Neuron (in vitro differentiated cells): ENCODE data around the gene STK10.

ENCODE experiments used
- H2AFZ ChIP-seq: one replicate; pipeline ENCODE4 v1.6.1; 2013; ENCODE audit warnings: low read depth, mild to moderate bottlenecking, inconsistent platforms, low read length, moderate library complexity
- H3K27me3 ChIP-seq: one replicate; pipeline ENCODE4 v1.6.1; 2013; ENCODE audit warnings: low read length; ENCODE audit not compliant: insufficient read depth
- H3K36me3 ChIP-seq: one replicate; pipeline ENCODE4 v1.6.1; 2013; ENCODE audit warnings: low read length; ENCODE audit not compliant: insufficient read depth
- H3K4me1 ChIP-seq: one replicate; pipeline ENCODE4 v1.6.1; 2013; ENCODE audit warnings: low read length; ENCODE audit not compliant: insufficient read depth
- H3K4me3 ChIP-seq: 2 replicates; pipeline ENCODE4 v1.5.1; 2013; ENCODE audit warnings: mild to moderate bottlenecking, low read length, moderate library complexity
- H3K9me3 ChIP-seq: one replicate; pipeline ENCODE4 v1.6.1; 2013; ENCODE audit warnings: low read length

STK10 gene

DNA sequence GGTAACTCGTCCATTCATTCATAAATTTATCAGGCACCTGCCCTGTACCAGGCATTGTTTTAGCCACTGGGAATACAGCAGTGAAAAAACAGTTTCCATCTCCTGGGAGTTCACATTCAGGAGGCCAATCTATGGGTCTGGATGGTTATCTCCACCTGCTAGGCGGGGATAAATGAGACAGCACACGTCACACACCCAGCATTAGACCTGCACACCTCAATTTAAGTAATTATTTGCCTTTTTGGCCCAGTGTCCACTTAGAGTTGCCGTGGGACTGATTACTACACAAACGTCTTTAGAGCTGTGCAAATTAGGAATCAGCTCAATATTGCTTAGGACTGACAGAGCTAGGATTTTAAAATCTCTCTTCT is 46.1 kb downstream of the STK10 start:
- Histone ChIP-seq H3K9me3 (no peaks in the 10 kb centered on the region), H2AFZ (no peak overlapping the region), H3K4me3 (no peak overlapping the region), H3K27me3 (no peaks in the 10 kb centered on the region), H3K4me1 (no peaks in the 10 kb centered on the region), H3K36me3 (no peaks in the 10 kb centered on the region)

GRCh38 chr5:172140866-172141265 is 47.2 kb downstream of the STK10 start:
- no peaks in the 10 kb centered on the region for H3K27me3 ChIP-seq
- H3K9me3 ChIP-seq = no peaks in the 10 kb centered on the region
- H3K4me1 ChIP-seq = no peaks in the 10 kb centered on the region
- H3K4me3 ChIP-seq = no peak overlapping the region
- H2AFZ ChIP-seq = no peak overlapping the region
- H3K36me3 ChIP-seq = no peaks in the 10 kb centered on the region

GRCh38 chr5:172140120-172140519 is 47.9 kb downstream of the STK10 start:
- H3K27me3 ChIP-seq = no peaks in the 10 kb centered on the region
- H3K9me3 ChIP-seq = peaks cover under 1% of the 10 kb centered on the region
- no peaks in the 10 kb centered on the region for H3K4me1 ChIP-seq
- no peaks in the 10 kb centered on the region for H3K36me3 ChIP-seq
- no peak overlapping the region for H2AFZ ChIP-seq
- H3K4me3 ChIP-seq = no peak overlapping the region

GRCh38 chr5:172137046-172137445 is 51.0 kb downstream of the STK10 start:
- H3K9me3 ChIP-seq = peaks cover 2% of the 10 kb centered on the region
- H2AFZ ChIP-seq = no peak overlapping the region
- H3K27me3 ChIP-seq = no peaks in the 10 kb centered on the region
- no peaks in the 10 kb centered on the region for H3K4me1 ChIP-seq
- no peaks in the 10 kb centered on the region for H3K36me3 ChIP-seq
- no peak overlapping the region for H3K4me3 ChIP-seq

- H3K9me3 ChIP-seq = peaks cover 4% of the 10 kb centered on the region
- H3K36me3 ChIP-seq = no peaks in the 10 kb centered on the region
- H3K27me3 ChIP-seq = no peaks in the 10 kb centered on the region
- no peaks in the 10 kb centered on the region for H3K4me1 ChIP-seq
- no peak overlapping the region for H3K4me3 ChIP-seq
- no peak overlapping the region for H2AFZ ChIP-seq
Observed at GRCh38 chr5:172133359-172134029, 54.5 kb downstream of the STK10 start.

DNA sequence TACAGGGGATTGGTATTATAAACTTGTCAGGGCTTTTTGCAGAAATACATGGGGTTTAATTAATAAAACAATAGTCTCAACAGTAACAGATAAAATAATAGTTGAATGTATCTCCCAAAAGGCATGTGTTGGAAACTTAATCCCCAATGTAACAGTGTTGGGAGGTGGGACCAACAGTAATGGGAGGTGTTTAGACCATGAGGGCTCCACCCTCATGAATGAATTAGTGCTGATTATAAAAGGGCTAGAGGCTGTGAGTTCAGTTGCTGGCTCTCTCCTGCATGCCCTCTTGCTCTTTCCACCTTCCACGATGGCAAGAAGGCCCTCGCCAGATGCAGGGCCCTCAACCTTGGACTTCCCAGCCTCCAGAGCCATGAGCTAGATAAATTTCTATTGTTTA is 56.3 kb downstream of the STK10 start:
- Histone ChIP-seq H3K9me3 (peaks cover 4% of the 10 kb centered on the region), H3K27me3 (no peaks in the 10 kb centered on the region), H3K4me1 (no peaks in the 10 kb centered on the region), H3K36me3 (no peaks in the 10 kb centered on the region), H2AFZ (no peak overlapping the region), H3K4me3 (no peak overlapping the region)

GRCh38 chr5:172129256-172129910 is 58.6 kb downstream of the STK10 start:
- no peak overlapping the region for H2AFZ ChIP-seq
- H3K36me3 ChIP-seq = no peaks in the 10 kb centered on the region
- peaks cover 2% of the 10 kb centered on the region for H3K9me3 ChIP-seq
- no peaks in the 10 kb centered on the region for H3K27me3 ChIP-seq
- no peaks in the 10 kb centered on the region for H3K4me1 ChIP-seq
- H3K4me3 ChIP-seq = no peak overlapping the region

GRCh38 chr5:172127581-172127980 is 60.4 kb downstream of the STK10 start:
- Histone ChIP-seq H2AFZ (no peak overlapping the region), H3K4me1 (no peaks in the 10 kb centered on the region), H3K4me3 (no peak overlapping the region), H3K9me3 (peaks cover 8% of the 10 kb centered on the region), H3K27me3 (no peaks in the 10 kb centered on the region), H3K36me3 (no peaks in the 10 kb centered on the region)

- H3K9me3 ChIP-seq = peaks cover 6% of the 10 kb centered on the region
- no peaks in the 10 kb centered on the region for H3K4me1 ChIP-seq
- no peak overlapping the region for H3K4me3 ChIP-seq
- no peak overlapping the region for H2AFZ ChIP-seq
- no peaks in the 10 kb centered on the region for H3K36me3 ChIP-seq
- no peaks in the 10 kb centered on the region for H3K27me3 ChIP-seq
Observed at GRCh38 chr5:172123269-172123692, 64.7 kb downstream of the STK10 start.

- Histone ChIP-seq H3K9me3 (peaks cover 6% of the 10 kb centered on the region), H3K4me3 (no peak overlapping the region), H3K4me1 (no peaks in the 10 kb centered on the region), H2AFZ (no peak overlapping the region), H3K27me3 (no peaks in the 10 kb centered on the region), H3K36me3 (no peaks in the 10 kb centered on the region)
Observed at GRCh38 chr5:172119921-172120688, 67.9 kb downstream of the STK10 start.

- H3K9me3 ChIP-seq = peaks cover 3% of the 10 kb centered on the region
- H3K4me1 ChIP-seq = no peaks in the 10 kb centered on the region
- H3K27me3 ChIP-seq = no peaks in the 10 kb centered on the region
- H3K36me3 ChIP-seq = no peaks in the 10 kb centered on the region
- H2AFZ ChIP-seq = no peak overlapping the region
- H3K4me3 ChIP-seq = no peak overlapping the region
Observed at GRCh38 chr5:172118891-172119290, 69.1 kb downstream of the STK10 start.

GRCh38 chr5:172117977-172118701 is 69.9 kb downstream of the STK10 start:
- H3K4me1 ChIP-seq = no peaks in the 10 kb centered on the region
- no peak overlapping the region for H2AFZ ChIP-seq

DNA sequence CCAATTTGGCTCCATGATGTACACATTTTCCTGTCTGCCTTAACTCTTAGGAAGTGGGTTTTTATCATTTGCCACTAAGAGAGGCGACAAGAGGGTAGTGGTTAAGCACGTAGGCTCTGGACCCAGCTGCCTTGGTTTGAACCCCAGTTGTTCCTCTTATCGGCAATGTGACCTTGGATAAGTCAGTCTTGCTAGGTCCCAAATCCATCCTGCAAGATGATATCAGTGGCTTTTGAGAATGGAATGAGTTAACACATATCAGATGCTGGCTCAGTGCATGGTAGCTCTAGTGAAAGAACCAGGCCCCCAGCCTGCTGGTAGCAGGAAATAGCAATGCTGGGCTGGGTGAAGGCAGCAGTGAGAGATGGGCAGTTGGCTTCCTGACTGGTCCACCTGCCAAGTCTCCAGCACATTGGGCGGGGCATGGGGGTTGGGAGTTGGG is 72.5 kb downstream of the STK10 start:
- H3K36me3 ChIP-seq = no peaks in the 10 kb centered on the region

More at GRCh38 chr5:172117977-172118701, 69.9 kb downstream of the STK10 start:
- no peaks in the 10 kb centered on the region for H3K36me3 ChIP-seq
- no peak overlapping the region for H3K4me3 ChIP-seq
- H3K27me3 ChIP-seq = no peaks in the 10 kb centered on the region
- peaks cover under 1% of the 10 kb centered on the region for H3K9me3 ChIP-seq

More for the DNA sequence above, 72.5 kb downstream of the STK10 start:
- Histone ChIP-seq H3K4me3 (no peak overlapping the region), H3K27me3 (no peaks in the 10 kb centered on the region), H2AFZ (no peak overlapping the region), H3K4me1 (peaks cover 3% of the 10 kb centered on the region), H3K9me3 (no peaks in the 10 kb centered on the region)
